PC-9 (cell line): ENCODE data around the gene TLE1. TPM values are rescaled to one million over a fixed set of nuclear protein-coding genes. Genes with fewer than 3 reads are reported as not detected.
A peak's percentile ranks its signal among the peaks of the same experiment; 100 is the strongest.

ENCODE experiments used
- BruUV-seq: library from RNA; stranded (reverse); fragments of 400-500 nt; replicated peaks from 2 replicates; lab custom pipeline; 2021; lab: Mats Ljungman, UMichigan
- CTCF ChIA-PET: fragments of 300-600 bp; sonication (Branson Sonifier 250); formaldehyde crosslinking; loops from one replicate; lab custom pipeline; 2022; ENCODE audit warnings: antibody characterized with exemption; lab: Charles Lee
- POLR2A ChIA-PET: fragments of 300-600 bp; sonication (Branson Sonifier 250); formaldehyde crosslinking; loops from one replicate; lab custom pipeline; 2022; ENCODE audit warnings: antibody characterized with exemption; ENCODE audit not compliant: unreplicated experiment; lab: Charles Lee
- DNase-seq, 2 experiments: peaks; one replicate each; pipeline versions ENCODE4 v3.0.0 to v3.0.0-alpha.2; 2015 to 2022; ENCODE audit warnings: mixed read lengths in 1 of 2
- H2AFZ ChIP-seq: fragments of 200-600 bp; sonication (generic); 2 replicates; pipeline ENCODE4 v1.8.1; 2017; ENCODE audit warnings: antibody characterized with exemption
- H3F3A ChIP-seq: fragments of 200-600 bp; sonication (generic); 2 replicates; pipeline ENCODE4 v1.8.1; 2017; ENCODE audit warnings: antibody characterized with exemption, mild to moderate bottlenecking, low read depth; ENCODE audit not compliant: insufficient read depth
- H3K27ac ChIP-seq: fragments of 200-600 bp; sonication (generic); 2 replicates; pipeline ENCODE4 v1.6.1; 2016; ENCODE audit warnings: mixed run types
- H3K27me3 ChIP-seq: fragments of 200-600 bp; sonication (generic); 2 replicates; pipeline ENCODE4 v1.6.1; 2016; ENCODE audit warnings: low read depth, mixed run types; ENCODE audit not compliant: insufficient read depth
- H3K36me3 ChIP-seq: fragments of 200-600 bp; sonication (generic); 2 replicates; pipeline ENCODE4 v1.6.1; 2016; ENCODE audit warnings: low read depth, mixed run types
- H3K4me1 ChIP-seq: fragments of 200-600 bp; sonication (generic); replicated peaks from 2 replicates; pipeline ENCODE4 v1.6.1; 2016; ENCODE audit warnings: mixed run types; ENCODE audit not compliant: insufficient read depth
- H3K4me2 ChIP-seq: fragments of 200-600 bp; sonication (generic); 2 replicates; pipeline ENCODE4 v1.6.1; 2017; ENCODE audit warnings: mixed run types
- H3K4me3 ChIP-seq: fragments of 200-600 bp; sonication (generic); 2 replicates; pipeline ENCODE4 v1.6.1; 2016; ENCODE audit warnings: mixed run types
- H3K79me2 ChIP-seq: fragments of 200-600 bp; sonication (generic); 2 replicates; pipeline ENCODE4 v1.6.1; 2017; ENCODE audit warnings: low read depth, mixed run types
- H3K9me2 ChIP-seq: fragments of 200-600 bp; sonication (generic); 2 replicates; pipeline ENCODE4 v1.8.1; 2017; ENCODE audit warnings: mild to moderate bottlenecking; ENCODE audit not compliant: insufficient read depth
- H3K9me3 ChIP-seq: fragments of 200-600 bp; sonication (generic); 2 replicates; pipeline ENCODE4 v1.8.1; 2016; ENCODE audit warnings: low read depth; ENCODE audit not compliant: insufficient read depth
- H4K20me1 ChIP-seq: fragments of 200-600 bp; sonication (generic); 2 replicates; pipeline ENCODE4 v1.8.1; 2017; ENCODE audit not compliant: insufficient read depth
- CTCF ChIP-seq: fragments of 200-600 bp; sonication (generic); conservative IDR thresholded peaks from 2 replicates; pipeline ENCODE4 v1.6.1; 2017; ENCODE audit warnings: mixed run types, antibody characterized with exemption, mild to moderate bottlenecking, moderate library complexity
- EZH2 ChIP-seq: fragments of 200-600 bp; sonication (generic); IDR thresholded peaks from 2 replicates; pipeline ENCODE4 v1.8.0; 2017; ENCODE audit warnings: antibody characterized with exemption, low read depth
- intact Hi-C: fragments of 100-400 bp; cut with micrococcal nuclease; formaldehyde crosslinking; loops from one replicate; pipeline ENCODE4 v1.10.0; 2022; ENCODE audit not compliant: unreplicated experiment
- total RNA-seq: library from RNA; stranded (reverse); gene quantifications from 2 replicates; pipeline ENCODE4 v1.2.3, GENCODE V29; 2021

Gene TLE1
- total RNA-seq, 1 experiment from 2014 or later: 80.9 TPM

- no peaks in the 10 kb centered on the region for H3K4me1 ChIP-seq
- no peaks in the 10 kb centered on the region for H3K9me3 ChIP-seq
- H2AFZ ChIP-seq: no peak overlapping the region
- H3K4me3 ChIP-seq: no peak overlapping the region
- DNase-seq: peak in 1 of 2 experiments; percentile 56
- no peak for TF ChIP-seq EZH2
- TF ChIP-seq CTCF: no peak
- intact Hi-C loops: loop anchor here (5.0 kb wide), 1 partner anchor 66 kb away; no protein-coding TSS in a partner anchor
- POLR2A ChIA-PET: interaction anchor here (0.5 to 0.6 kb wide), 2 partner anchors 35 to 277 kb away, joined by 5 read pairs; no protein-coding TSS in a partner anchor
- H4K20me1 ChIP-seq: no peaks in the 10 kb centered on the region
- no peaks in the 10 kb centered on the region for H3K9me2 ChIP-seq
- no peaks in the 10 kb centered on the region for H3K27me3 ChIP-seq
- CTCF ChIA-PET: no interaction called here
- no peak overlapping the region for H3K4me2 ChIP-seq
- H3K79me2 ChIP-seq: no peaks in the 10 kb centered on the region
- no peak overlapping the region for H3K27ac ChIP-seq
- no TSS peak for BruUV-seq
- peaks cover 22% of the 10 kb centered on the region; the same call in 1 of the 2 replicates for H3K36me3 ChIP-seq
- H3F3A ChIP-seq: no peaks in the 10 kb centered on the region
Measured at GRCh38 chr9:81588148-81588871, 101.0 kb downstream of the TLE1 start.

- H3K79me2 ChIP-seq: no peaks in the 10 kb centered on the region
- BruUV-seq: no TSS peak
- no peaks in the 10 kb centered on the region for H4K20me1 ChIP-seq
- no peak for TF ChIP-seq EZH2
- TF ChIP-seq CTCF: no peak
- H2AFZ ChIP-seq: no peak overlapping the region
- DNase-seq: no peak
- H3K4me3 ChIP-seq: no peak overlapping the region
- H3K27ac ChIP-seq: no peak overlapping the region
- H3K9me2 ChIP-seq: no peaks in the 10 kb centered on the region
- H3K36me3 ChIP-seq: peaks cover 22% of the 10 kb centered on the region; the same call in 1 of the 2 replicates
- H3K9me3 ChIP-seq: no peaks in the 10 kb centered on the region
- intact Hi-C loops: loop anchor here (5.0 kb wide), 1 partner anchor 64 kb away; no protein-coding TSS in a partner anchor
- CTCF ChIA-PET: no interaction called here
- H3K4me2 ChIP-seq: no peak overlapping the region
- H3K27me3 ChIP-seq: no peaks in the 10 kb centered on the region
- POLR2A ChIA-PET: no interaction called here
- H3K4me1 ChIP-seq: no peaks in the 10 kb centered on the region
- H3F3A ChIP-seq: no peaks in the 10 kb centered on the region
Measured at GRCh38 chr9:81586786-81587185, 102.6 kb downstream of the TLE1 start.

- CTCF ChIA-PET: no interaction called here
- intact Hi-C loops: loop anchor here (5.0 kb wide), 1 partner anchor 63 kb away; no protein-coding TSS in a partner anchor
- no TSS peak for BruUV-seq
Measured at GRCh38 chr9:81585191-81585763, 104.1 kb downstream of the TLE1 start.

More at GRCh38 chr9:81585191-81585763, 104.1 kb downstream of the TLE1 start:
- H3K27me3 ChIP-seq: no peaks in the 10 kb centered on the region
- H3F3A ChIP-seq: no peaks in the 10 kb centered on the region
- DNase-seq: no peak
- no peak overlapping the region for H2AFZ ChIP-seq
- no peak overlapping the region for H3K4me2 ChIP-seq
- H3K36me3 ChIP-seq: peaks cover 22% of the 10 kb centered on the region; the same call in 1 of the 2 replicates
- TF ChIP-seq CTCF: no peak
- TF ChIP-seq EZH2: no peak
- no peaks in the 10 kb centered on the region for H3K9me3 ChIP-seq
- H3K27ac ChIP-seq: no peak overlapping the region
- H3K4me1 ChIP-seq: no peaks in the 10 kb centered on the region
- H3K79me2 ChIP-seq: no peaks in the 10 kb centered on the region
- H3K9me2 ChIP-seq: no peaks in the 10 kb centered on the region
- no peak overlapping the region for H3K4me3 ChIP-seq
- POLR2A ChIA-PET: no interaction called here
- no peaks in the 10 kb centered on the region for H4K20me1 ChIP-seq
